Common myeloid progenitor, CD34-positive (primary cell): ENCODE results near the gene DYNC2LI1.

ENCODE experiments used
- CTCF ChIA-PET: fragments of 350-600 bp; sonication (Branson Sonifier 250); formaldehyde crosslinking; loops from one replicate; lab custom pipeline; 2021; ENCODE audit warnings: antibody characterized with exemption; lab: Charles Lee
- POLR2A ChIA-PET: fragments of 350-600 bp; sonication (Branson Sonifier 250); formaldehyde crosslinking; loops from one replicate; lab custom pipeline; 2021; ENCODE audit warnings: antibody characterized with exemption; lab: Charles Lee
- DNase-seq, 3 donors: peaks; one replicate each; pipeline versions ENCODE4 v3.0.0 to v3.0.0-alpha.2; 2013
- H3K27ac ChIP-seq, 2 experiments: 1 replicate in 1 of 2; 2 replicates in 1 of 2; pipeline ENCODE4 v1.7.0; 2013; ENCODE audit warnings: inconsistent platforms in 2 of 2, low read length in 2 of 2, mild to moderate bottlenecking in 2 of 2, low read depth in 1 of 2, moderate library complexity in 1 of 2; ENCODE audit not compliant: severe bottlenecking in 2 of 2, insufficient read depth in 1 of 2, poor library complexity in 1 of 2
- H3K27me3 ChIP-seq, 5 experiments: replicated peaks in 2 of 5; 1 replicate in 3 of 5; 2 replicates in 2 of 5; pipeline versions ENCODE4 v1.6.1 to v1.7.0; 2013; ENCODE audit warnings: low read length in 4 of 5, mild to moderate bottlenecking in 2 of 5, moderate library complexity in 2 of 5, inconsistent platforms in 1 of 5; ENCODE audit not compliant: insufficient read depth in 5 of 5, control insufficient read depth in 4 of 5
- H3K36me3 ChIP-seq, 4 experiments: 1 replicate in 2 of 4; 2 replicates in 2 of 4; pipeline versions ENCODE4 v1.6.1 to v1.7.0; 2013; ENCODE audit warnings: low read length in 3 of 4, control low read depth in 1 of 4, mild to moderate bottlenecking in 1 of 4; ENCODE audit not compliant: control insufficient read depth in 4 of 4, insufficient read depth in 4 of 4
- H3K4me1 ChIP-seq, 4 experiments: 1 replicate in 3 of 4; 2 replicates in 1 of 4; pipeline versions ENCODE4 v1.6.1 to v1.7.1; 2013; ENCODE audit warnings: low read length in 3 of 4, mild to moderate bottlenecking in 3 of 4, control low read depth in 1 of 4, inconsistent platforms in 1 of 4, moderate library complexity in 1 of 4; ENCODE audit not compliant: control insufficient read depth in 4 of 4, insufficient read depth in 4 of 4; ENCODE audit errors: control extremely low read depth in 1 of 4
- H3K4me3 ChIP-seq, 7 experiments: 1 replicate in 4 of 7; 2 replicates in 3 of 7; pipeline versions ENCODE4 v1.5.1 to v1.7.0; 2013; ENCODE audit warnings: mild to moderate bottlenecking in 7 of 7, low read length in 6 of 7, moderate library complexity in 6 of 7, inconsistent platforms in 2 of 7, low read depth in 2 of 7, control low read depth in 1 of 7; ENCODE audit not compliant: insufficient read depth in 4 of 7, control insufficient read depth in 1 of 7; ENCODE audit errors: extremely low read depth in 1 of 7
- H3K9me3 ChIP-seq, 5 experiments: 1 replicate in 4 of 5; 2 replicates in 1 of 5; pipeline versions ENCODE4 v1.6.1 to v1.7.1; 2013; ENCODE audit warnings: low read length in 4 of 5, mild to moderate bottlenecking in 2 of 5, inconsistent platforms in 1 of 5, low read depth in 1 of 5, moderate library complexity in 1 of 5; ENCODE audit not compliant: control insufficient read depth in 4 of 5, insufficient read depth in 2 of 5; ENCODE audit errors: control extremely low read depth in 1 of 5
- WGBS: methylation state at CpG from one replicate; pipeline ENCODE4 v1.1.5; 2013; ENCODE audit not compliant: insufficient coverage; 5-methylcytosine and 5-hydroxymethylcytosine counted together

The DYNC2LI1 gene

GRCh38 chr2:43731211-43731610 is 42.6 kb upstream of the DYNC2LI1 start:
- Histone ChIP-seq H3K4me3 (no peak overlapping the region), H3K9me3 (no peaks in the 10 kb centered on the region), H3K36me3 (no peaks in the 10 kb centered on the region), H3K27me3 (no peaks in the 10 kb centered on the region), H3K27ac (no peak overlapping the region), H3K4me1 (no peaks in the 10 kb centered on the region)
- POLR2A ChIA-PET: no interaction called here
- CTCF ChIA-PET: interaction anchor here (0.9 kb wide), 1 partner anchor 17 kb away, joined by 3 read pairs; no protein-coding TSS in a partner anchor
- no peak for DNase-seq
- no CpG with 5 or more reads among the region's 1 CpG for WGBS

GRCh38 chr2:43736637-43737036 is 37.2 kb upstream of the DYNC2LI1 start:
- H3K4me1 ChIP-seq: no peaks in the 10 kb centered on the region
- WGBS: 100% methylated on average over 3 of the region's 6 CpGs
- H3K27me3 ChIP-seq: peaks cover 0 to 2% (median 1%) of the 10 kb centered on the region in 5 experiments
- DNase-seq: no peak
- ChIA-PET POLR2A (no interaction called here), CTCF (interaction anchor here (0.6 kb wide), 1 partner anchor 147 kb away, joined by 3 read pairs; no protein-coding TSS in a partner anchor)
- H3K27ac ChIP-seq: no peak overlapping the region
- H3K9me3 ChIP-seq: no peaks in the 10 kb centered on the region
- no peaks in the 10 kb centered on the region for H3K36me3 ChIP-seq
- no peak overlapping the region for H3K4me3 ChIP-seq

GRCh38 chr2:43737097-43737854 is 36.6 kb upstream of the DYNC2LI1 start:
- no peak for DNase-seq
- CTCF ChIA-PET: interaction anchor here (0.6 kb wide), 1 partner anchor 147 kb away, joined by 3 read pairs; no protein-coding TSS in a partner anchor
- POLR2A ChIA-PET: no interaction called here

GRCh38 chr2:43737855-43738254 is 36.0 kb upstream of the DYNC2LI1 start:
- CTCF ChIA-PET: no interaction called here
- H3K4me1 ChIP-seq: no peaks in the 10 kb centered on the region
- no peak for DNase-seq
- H3K4me3 ChIP-seq: no peak overlapping the region
- no peaks in the 10 kb centered on the region for H3K36me3 ChIP-seq
- no CpG with 5 or more reads among the region's 2 CpGs for WGBS
- no peak overlapping the region for H3K27ac ChIP-seq
- H3K9me3 ChIP-seq: no peaks in the 10 kb centered on the region
- POLR2A ChIA-PET: no interaction called here
- peaks cover 0 to 2% (median 1%) of the 10 kb centered on the region in 5 experiments for H3K27me3 ChIP-seq

More at GRCh38 chr2:43737097-43737854, 36.6 kb upstream of the DYNC2LI1 start:
- no peaks in the 10 kb centered on the region for H3K36me3 ChIP-seq
- peaks cover 0 to 2% (median 1%) of the 10 kb centered on the region in 5 experiments for H3K27me3 ChIP-seq
- no peaks in the 10 kb centered on the region for H3K9me3 ChIP-seq
- WGBS: 100% methylated on average over 6 of the region's 8 CpGs
- no peak overlapping the region for H3K4me3 ChIP-seq
- H3K4me1 ChIP-seq: no peaks in the 10 kb centered on the region
- no peak overlapping the region for H3K27ac ChIP-seq

GRCh38 chr2:43738257-43738656 is 35.6 kb upstream of the DYNC2LI1 start:
- CTCF ChIA-PET: no interaction called here
- no peaks in the 10 kb centered on the region for H3K36me3 ChIP-seq
- H3K4me1 ChIP-seq: no peaks in the 10 kb centered on the region
- no CpG with 5 or more reads among the region's 2 CpGs for WGBS
- peaks cover 0 to 2% (median 1%) of the 10 kb centered on the region in 5 experiments for H3K27me3 ChIP-seq
- no peak overlapping the region for H3K4me3 ChIP-seq
- no peaks in the 10 kb centered on the region for H3K9me3 ChIP-seq
- POLR2A ChIA-PET: no interaction called here
- no peak overlapping the region for H3K27ac ChIP-seq
- no peak for DNase-seq

- POLR2A ChIA-PET: no interaction called here
- Histone ChIP-seq H3K4me1 (no peaks in the 10 kb centered on the region), H3K27me3 (peaks cover 0 to 2% (median 0%) of the 10 kb centered on the region in 5 experiments), H3K27ac (no peak overlapping the region), H3K4me3 (no peak overlapping the region), H3K9me3 (no peaks in the 10 kb centered on the region), H3K36me3 (no peaks in the 10 kb centered on the region)
- DNase-seq: no peak
- CTCF ChIA-PET: interaction anchor here (0.7 kb wide), 1 partner anchor 54 kb away, joined by 3 read pairs; no protein-coding TSS in a partner anchor
- 93% methylated on average over 4 of the region's 5 CpGs for WGBS
Measured at GRCh38 chr2:43743706-43744105, 30.1 kb upstream of the DYNC2LI1 start.

- 100% methylated on average over 2 of the region's 3 CpGs for WGBS
- Histone ChIP-seq H3K27ac (no peak overlapping the region), H3K4me3 (no peak overlapping the region), H3K27me3 (peaks cover 0 to 2% (median 0%) of the 10 kb centered on the region in 5 experiments), H3K9me3 (no peaks in the 10 kb centered on the region), H3K36me3 (no peaks in the 10 kb centered on the region), H3K4me1 (no peaks in the 10 kb centered on the region)
- no peak for DNase-seq
- ChIA-PET POLR2A (no interaction called here), CTCF (no interaction called here)
Measured at GRCh38 chr2:43745457-43745856, 28.4 kb upstream of the DYNC2LI1 start.
